IPS-20b (cell line): ENCODE measurements around the gene MCF2L2.
"Not testable (repeated sequence)": the region's sequence is repeated elsewhere in the genome, so short reads cannot be mapped to it uniquely, and the experiment has no call there.

Experiments used
- H3K27ac ChIP-seq: one replicate; pipeline ENCODE4 v1.5.1; 2013; ENCODE audit warnings: low read length
- H3K27me3 ChIP-seq: 2 replicates; pipeline ENCODE4 v1.6.1; 2013; ENCODE audit warnings: mild to moderate bottlenecking, low read length, inconsistent platforms; ENCODE audit not compliant: insufficient read depth
- H3K36me3 ChIP-seq: 2 replicates; pipeline ENCODE4 v1.6.1; 2013; ENCODE audit warnings: low read depth, mild to moderate bottlenecking, inconsistent platforms, low read length, moderate library complexity; ENCODE audit not compliant: insufficient read depth
- H3K4me1 ChIP-seq: 2 replicates; pipeline ENCODE4 v1.6.1; 2013; ENCODE audit warnings: mild to moderate bottlenecking, control low read depth, inconsistent platforms, low read length, moderate library complexity; ENCODE audit not compliant: insufficient read depth
- H3K4me3 ChIP-seq: 2 replicates; pipeline ENCODE4 v1.5.1; 2013; ENCODE audit warnings: mild to moderate bottlenecking, low read length, inconsistent platforms
- H3K9ac ChIP-seq: 2 replicates; pipeline ENCODE4 v1.6.1; 2013; ENCODE audit warnings: low read depth, mild to moderate bottlenecking, inconsistent platforms, low read length, moderate library complexity
- H3K9me3 ChIP-seq: 2 replicates; pipeline ENCODE4 v1.6.1; 2013; ENCODE audit warnings: mild to moderate bottlenecking, low read depth, low read length, inconsistent platforms; ENCODE audit not compliant: insufficient read depth

The MCF2L2 gene

GRCh38 chr3:183242431-183242830 lies 186.0 kb downstream of the MCF2L2 start:
- Histone ChIP-seq H3K9me3 (peaks cover 19% of the 10 kb centered on the region), H3K27me3 (no peaks in the 10 kb centered on the region), H3K4me3 (no peak overlapping the region)

GRCh38 chr3:183239046-183239445 lies 189.4 kb downstream of the MCF2L2 start:
- Histone ChIP-seq H3K27me3 (no peaks in the 10 kb centered on the region), H3K9ac (no peak overlapping the region), H3K9me3 (peaks cover 19% of the 10 kb centered on the region), H3K27ac (no peak overlapping the region), H3K36me3 (no peaks in the 10 kb centered on the region), H3K4me3 (no peak overlapping the region), H3K4me1 (no peaks in the 10 kb centered on the region)

More at GRCh38 chr3:183242431-183242830, 186.0 kb downstream of the MCF2L2 start:
- H3K27ac ChIP-seq, result no peak overlapping the region
- no peaks in the 10 kb centered on the region for H3K36me3 ChIP-seq
- H3K9ac ChIP-seq, result no peak overlapping the region
- no peaks in the 10 kb centered on the region for H3K4me1 ChIP-seq

- Histone ChIP-seq H3K27ac (no peak overlapping the region), H3K4me3 (no peak overlapping the region), H3K36me3 (no peaks in the 10 kb centered on the region), H3K9ac (no peak overlapping the region), H3K27me3 (no peaks in the 10 kb centered on the region), H3K4me1 (no peaks in the 10 kb centered on the region), H3K9me3 (no peaks in the 10 kb centered on the region)
Observed at GRCh38 chr3:183233966-183234365, 194.5 kb downstream of the MCF2L2 start.

- Histone ChIP-seq H3K9ac (no peak overlapping the region), H3K36me3 (no peaks in the 10 kb centered on the region), H3K4me3 (no peak overlapping the region), H3K27me3 (no peaks in the 10 kb centered on the region), H3K4me1 (no peaks in the 10 kb centered on the region), H3K27ac (no peak overlapping the region), H3K9me3 (no peaks in the 10 kb centered on the region)
Observed at GRCh38 chr3:183230826-183231225, 197.6 kb downstream of the MCF2L2 start.

- H3K9ac ChIP-seq, H3K9me3 ChIP-seq, H3K27ac ChIP-seq, H3K27me3 ChIP-seq, H3K4me3 ChIP-seq, H3K36me3 ChIP-seq, H3K4me1 ChIP-seq: not testable (repeated sequence)
Observed at GRCh38 chr3:183230251-183230650, 198.2 kb downstream of the MCF2L2 start.

GRCh38 chr3:183229178-183229577 lies 199.2 kb downstream of the MCF2L2 start:
- H3K27ac ChIP-seq, result no peak overlapping the region
- H3K36me3 ChIP-seq, result no peaks in the 10 kb centered on the region
- H3K4me3 ChIP-seq, result no peak overlapping the region
- H3K27me3 ChIP-seq, result no peaks in the 10 kb centered on the region
- H3K9me3 ChIP-seq, result no peaks in the 10 kb centered on the region
- no peak overlapping the region for H3K9ac ChIP-seq
- no peaks in the 10 kb centered on the region for H3K4me1 ChIP-seq

GRCh38 chr3:183227586-183227985 lies 200.8 kb downstream of the MCF2L2 start:
- Histone ChIP-seq H3K27me3 (no peaks in the 10 kb centered on the region), H3K27ac (no peak overlapping the region), H3K4me1 (no peaks in the 10 kb centered on the region), H3K9ac (no peak overlapping the region), H3K4me3 (no peak overlapping the region), H3K36me3 (no peaks in the 10 kb centered on the region), H3K9me3 (no peaks in the 10 kb centered on the region)

- no peaks in the 10 kb centered on the region for H3K9me3 ChIP-seq
- no peaks in the 10 kb centered on the region for H3K36me3 ChIP-seq
- H3K9ac ChIP-seq, result no peak overlapping the region
- no peaks in the 10 kb centered on the region for H3K27me3 ChIP-seq
- no peak overlapping the region for H3K4me3 ChIP-seq
- H3K27ac ChIP-seq, result no peak overlapping the region
- no peaks in the 10 kb centered on the region for H3K4me1 ChIP-seq
Observed at GRCh38 chr3:183226333-183226890, 202.0 kb downstream of the MCF2L2 start.

GRCh38 chr3:183224180-183224970 lies 204.0 kb downstream of the MCF2L2 start:
- Histone ChIP-seq H3K27ac (no peak overlapping the region), H3K4me3 (no peak overlapping the region), H3K9ac (no peak overlapping the region)

GRCh38 chr3:183222631-183223235 lies 205.7 kb downstream of the MCF2L2 start:
- no peak overlapping the region for H3K4me3 ChIP-seq
- no peak overlapping the region for H3K9ac ChIP-seq
- no peak overlapping the region for H3K27ac ChIP-seq
- no peaks in the 10 kb centered on the region for H3K27me3 ChIP-seq
- no peaks in the 10 kb centered on the region for H3K9me3 ChIP-seq
- H3K4me1 ChIP-seq, result no peaks in the 10 kb centered on the region
- no peaks in the 10 kb centered on the region for H3K36me3 ChIP-seq

More at GRCh38 chr3:183224180-183224970, 204.0 kb downstream of the MCF2L2 start:
- Histone ChIP-seq H3K36me3 (no peaks in the 10 kb centered on the region), H3K4me1 (no peaks in the 10 kb centered on the region), H3K27me3 (no peaks in the 10 kb centered on the region), H3K9me3 (no peaks in the 10 kb centered on the region)

GRCh38 chr3:183220828-183221227 lies 207.6 kb downstream of the MCF2L2 start:
- Histone ChIP-seq H3K27me3 (no peaks in the 10 kb centered on the region), H3K4me3 (no peak overlapping the region), H3K27ac (no peak overlapping the region), H3K9me3 (no peaks in the 10 kb centered on the region), H3K9ac (no peak overlapping the region), H3K36me3 (no peaks in the 10 kb centered on the region), H3K4me1 (no peaks in the 10 kb centered on the region)

GRCh38 chr3:183218826-183219225 lies 209.6 kb downstream of the MCF2L2 start:
- Histone ChIP-seq H3K4me3 (no peak overlapping the region), H3K9ac (no peak overlapping the region), H3K36me3 (no peaks in the 10 kb centered on the region), H3K4me1 (no peaks in the 10 kb centered on the region), H3K27me3 (no peaks in the 10 kb centered on the region), H3K27ac (no peak overlapping the region), H3K9me3 (no peaks in the 10 kb centered on the region)
